HepG2 (cell line): ENCODE results near the gene FKBP1A. TPM values are rescaled to one million over a fixed set of nuclear protein-coding genes. Genes with fewer than 3 reads are reported as not detected.

Experiments
- AFF4 ChIP-seq: sonication (generic); formaldehyde crosslinking; IDR thresholded peaks from 2 replicates; pipeline ENCODE4 v1.4.0; 2020; ENCODE audit warnings: missing genetic modification reagents
- DMAP1 ChIP-seq: IDR thresholded peaks from 2 replicates; pipeline ENCODE4 v1.6.1; 2016
- GATAD1 ChIP-seq: IDR thresholded peaks from 2 replicates; pipeline ENCODE4 v1.6.1; 2016; ENCODE audit warnings: missing genetic modification reagents, missing compliant biosample characterization
- GFI1 ChIP-seq: sonication (generic); formaldehyde crosslinking; IDR thresholded peaks from 2 replicates; pipeline ENCODE4 v1.5.0; 2020; ENCODE audit warnings: missing genetic modification reagents, mild to moderate bottlenecking, borderline replicate concordance
- LRRFIP1 ChIP-seq: sonication (generic); formaldehyde crosslinking; conservative IDR thresholded peaks from 2 replicates; pipeline ENCODE4 v1.4.0; 2020; ENCODE audit warnings: missing genetic modification reagents
- MIER3 ChIP-seq: IDR thresholded peaks from 2 replicates; pipeline ENCODE4 v1.6.1; 2016; ENCODE audit warnings: missing compliant biosample characterization, borderline replicate concordance
- PHF21A ChIP-seq: sonication (generic); formaldehyde crosslinking; IDR thresholded peaks from 2 replicates; pipeline ENCODE4 v1.5.0; 2020; ENCODE audit warnings: mild to moderate bottlenecking, missing genetic modification reagents
- PRDM4 ChIP-seq: sonication (generic); formaldehyde crosslinking; IDR thresholded peaks from 2 replicates; pipeline ENCODE4 v1.9.0; 2021; ENCODE audit warnings: missing genetic modification reagents, borderline replicate concordance
- TAF15 ChIP-seq: fragments of 200-400 bp; formaldehyde crosslinking; IDR thresholded peaks from one replicate; pipeline ENCODE4 v1.6.1; 2018; ENCODE audit warnings: mild to moderate bottlenecking, low read depth, low read length; ENCODE audit not compliant: poor library complexity, severe bottlenecking
- ZGPAT ChIP-seq: IDR thresholded peaks from 2 replicates; pipeline ENCODE4 v1.6.1; 2016; ENCODE audit warnings: mild to moderate bottlenecking
- ZMAT5 ChIP-seq: sonication (generic); formaldehyde crosslinking; IDR thresholded peaks from 2 replicates; pipeline ENCODE4 v1.5.0; 2020; ENCODE audit warnings: mild to moderate bottlenecking, low read depth, missing genetic modification reagents, borderline replicate concordance
- ZNF629 ChIP-seq: sonication (generic); formaldehyde crosslinking; conservative IDR thresholded peaks from 2 replicates; pipeline ENCODE4 v1.5.0; 2020; ENCODE audit warnings: missing genetic modification reagents
- ZSCAN21 ChIP-seq: sonication (generic); formaldehyde crosslinking; IDR thresholded peaks from 2 replicates; pipeline ENCODE4 v1.8.0; 2022; ENCODE audit warnings: mild to moderate bottlenecking, missing genetic modification reagents, moderate library complexity, borderline replicate concordance
- ZXDC ChIP-seq: sonication (generic); formaldehyde crosslinking; IDR thresholded peaks from 2 replicates; pipeline ENCODE4 v1.5.0; 2020; ENCODE audit warnings: mild to moderate bottlenecking, missing genetic modification reagents
- polyA plus RNA-seq, 8 experiments: library from polyadenylated mRNA; depleted of rRNA in 3 of 8; stranded (reverse) in 7 of 8; unstranded in 1 of 8; fragments of >200 nt; fragmentation: Illumina TruSeq in 4 of 8; extraction: Trizol in 4 of 8; gene quantifications; 2 replicates each; pipeline versions ENCODE4 v1.2.1 to v1.2.3, GENCODE V29; 2011 to 2016; ENCODE audit warnings: low read depth in 4 of 8, missing spikeins in 1 of 8, mixed read lengths in 1 of 8; ENCODE audit not compliant: insufficient read depth in 1 of 8
- total RNA-seq, 5 experiments: library from RNA; depleted of rRNA; stranded (reverse); fragments of >200 nt; fragmentation: Illumina TruSeq; extraction: Trizol; gene quantifications; 2 replicates each; pipeline ENCODE4 v1.2.3, GENCODE V29; 2016; ENCODE audit warnings: low read depth in 1 of 5

The FKBP1A gene
- total and polyA plus RNA-seq, 2 of the 13 experiments (the other 11 are each of a cell fraction or from before 2014, with no cell fraction given), result 119 to 468 TPM

GRCh38 chr20:1415667-1416468 is 23.0 kb upstream of the FKBP1A start (continued):
- TF ChIP-seq AFF4 (CRISPR knock-in tag) (0 out of 2 replicates have a peak, but pooled peaks have one; percentile 62), GFI1 (CRISPR knock-in tag) (no peak), TAF15 (no peak), ZGPAT (CRISPR knock-in tag) (peak; percentile 83), MIER3 (CRISPR knock-in tag) (peak; percentile 98), GATAD1 (CRISPR knock-in tag) (peak; percentile 81), PHF21A (CRISPR knock-in tag) (no peak), ZNF629 (no peak), LRRFIP1 (CRISPR knock-in tag) (no peak), ZSCAN21 (CRISPR knock-in tag) (no peak), ZXDC (CRISPR knock-in tag) (no peak), DMAP1 (0 out of 2 replicates have a peak, but pooled peaks have one; percentile 59), PRDM4 (CRISPR knock-in tag) (no peak), ZMAT5 (no peak)
